Measurements from ENCODE around the gene ZNF575.

ZNF575 gene

DNA sequence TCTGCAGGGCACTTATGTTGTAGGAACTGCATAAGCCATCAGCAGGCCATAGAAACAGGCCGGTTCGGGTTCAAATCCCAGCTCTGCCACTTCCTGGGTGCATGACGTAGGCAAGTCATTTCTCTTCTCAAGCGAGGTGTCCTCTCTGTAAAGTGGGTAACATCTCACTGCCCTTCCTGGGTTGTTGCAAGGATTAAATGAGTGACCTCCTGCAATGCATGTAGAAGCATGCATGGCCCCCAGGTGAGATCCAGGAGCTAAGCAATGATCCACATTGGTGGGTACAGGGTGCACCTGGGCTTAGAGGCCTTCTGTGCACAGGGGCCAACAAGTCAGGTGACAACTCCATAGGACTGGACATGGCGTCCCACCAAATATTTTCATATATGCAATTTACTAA, 42.2 kb upstream of the ZNF575 start:
- no peak for DNase-seq (ENCODE audit: extremely low read depth, low read depth)
- TF ChIP-seq, protein P1, sequence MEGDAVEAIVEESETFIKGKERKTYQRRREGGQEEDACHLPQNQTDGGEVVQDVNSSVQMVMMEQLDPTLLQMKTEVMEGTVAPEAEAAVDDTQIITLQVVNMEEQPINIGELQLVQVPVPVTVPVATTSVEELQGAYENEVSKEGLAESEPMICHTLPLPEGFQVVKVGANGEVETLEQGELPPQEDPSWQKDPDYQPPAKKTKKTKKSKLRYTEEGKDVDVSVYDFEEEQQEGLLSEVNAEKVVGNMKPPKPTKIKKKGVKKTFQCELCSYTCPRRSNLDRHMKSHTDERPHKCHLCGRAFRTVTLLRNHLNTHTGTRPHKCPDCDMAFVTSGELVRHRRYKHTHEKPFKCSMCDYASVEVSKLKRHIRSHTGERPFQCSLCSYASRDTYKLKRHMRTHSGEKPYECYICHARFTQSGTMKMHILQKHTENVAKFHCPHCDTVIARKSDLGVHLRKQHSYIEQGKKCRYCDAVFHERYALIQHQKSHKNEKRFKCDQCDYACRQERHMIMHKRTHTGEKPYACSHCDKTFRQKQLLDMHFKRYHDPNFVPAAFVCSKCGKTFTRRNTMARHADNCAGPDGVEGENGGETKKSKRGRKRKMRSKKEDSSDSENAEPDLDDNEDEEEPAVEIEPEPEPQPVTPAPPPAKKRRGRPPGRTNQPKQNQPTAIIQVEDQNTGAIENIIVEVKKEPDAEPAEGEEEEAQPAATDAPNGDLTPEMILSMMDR (IDR thresholded peaks at IDR 0.05; ENCODE audit: low read depth, low read length), result no peak

DNA sequence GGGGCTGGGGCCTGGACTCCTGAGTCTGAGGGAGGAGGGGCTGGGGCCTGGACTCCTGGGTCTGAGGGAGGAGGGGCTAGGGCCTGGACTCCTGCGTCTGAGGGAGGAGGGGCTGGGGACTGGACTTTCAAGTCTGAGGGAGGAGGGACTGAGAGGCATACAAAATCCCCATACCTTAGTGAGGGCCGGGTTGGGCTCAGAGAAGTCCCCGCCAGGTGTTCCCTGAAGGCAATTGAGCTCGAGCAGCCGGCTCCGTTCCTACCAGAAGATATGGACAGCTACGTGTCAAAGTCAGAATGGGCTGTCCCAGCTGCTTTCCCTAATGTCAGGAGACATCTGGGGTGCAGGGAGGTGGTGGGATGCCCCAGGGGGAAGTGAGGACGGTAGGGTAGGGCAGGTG, 37.9 kb upstream of the ZNF575 start:
- no peak for DNase-seq (ENCODE audit: extremely low read depth, low read depth)
- TF ChIP-seq, protein P1 (IDR thresholded peaks at IDR 0.05; ENCODE audit: low read depth, low read length), result no peak

DNA sequence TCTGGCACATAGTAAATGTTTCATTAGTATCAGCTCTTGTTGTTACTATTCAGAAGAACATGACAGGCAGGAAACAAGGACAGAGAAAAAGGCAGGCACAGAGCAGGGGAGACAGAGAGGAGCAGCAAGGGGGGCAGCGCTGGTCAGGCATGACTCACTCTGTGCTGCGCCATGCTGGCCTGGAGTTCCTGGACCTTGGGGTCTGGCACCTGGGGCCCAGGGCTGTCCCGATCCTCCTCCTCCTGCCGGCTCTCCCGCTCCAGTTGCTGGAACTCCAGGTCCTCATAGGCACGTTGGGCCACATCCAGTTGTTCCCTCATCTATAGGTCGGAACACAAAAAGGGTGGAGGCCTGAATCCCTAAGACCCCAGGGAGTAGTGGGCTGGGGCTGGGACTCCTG, 36.0 kb upstream of the ZNF575 start:
- TF ChIP-seq, protein P1 (IDR thresholded peaks at IDR 0.05; ENCODE audit: low read depth, low read length), result no peak
- DNase-seq (ENCODE audit: extremely low read depth, low read depth), result no peak

DNA sequence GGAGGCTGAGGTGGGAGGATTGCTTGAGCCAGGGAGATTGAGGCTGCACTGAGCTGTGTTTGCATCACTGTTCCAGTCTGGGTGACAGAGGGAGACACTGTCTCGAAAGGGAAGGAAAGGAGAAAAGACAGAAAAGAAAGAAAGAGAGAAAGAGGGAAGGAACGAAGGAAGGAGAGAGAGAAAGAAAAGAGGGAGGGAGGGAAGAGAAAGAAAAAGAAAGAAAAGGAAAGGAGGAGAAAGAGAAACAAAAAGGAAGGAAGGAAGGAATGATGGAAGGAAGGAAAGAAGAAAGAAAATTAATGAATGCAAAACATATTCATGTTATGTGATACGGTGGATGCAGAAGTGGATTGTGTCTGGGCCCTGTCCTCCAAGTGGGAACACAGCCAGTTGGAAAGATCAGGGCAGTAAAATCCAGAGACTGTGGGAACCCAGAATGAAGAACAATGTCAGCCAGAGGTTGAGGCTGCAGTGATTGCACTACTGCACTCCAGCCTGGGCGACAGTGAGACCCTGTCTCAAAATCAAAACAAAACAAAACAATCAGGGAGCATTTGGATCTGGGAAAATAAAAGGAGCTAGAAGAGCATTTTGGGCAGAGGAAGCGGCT, 34.6 kb upstream of the ZNF575 start:
- TF ChIP-seq, protein P1 (IDR thresholded peaks at IDR 0.05; ENCODE audit: low read depth, low read length), result no peak

DNA sequence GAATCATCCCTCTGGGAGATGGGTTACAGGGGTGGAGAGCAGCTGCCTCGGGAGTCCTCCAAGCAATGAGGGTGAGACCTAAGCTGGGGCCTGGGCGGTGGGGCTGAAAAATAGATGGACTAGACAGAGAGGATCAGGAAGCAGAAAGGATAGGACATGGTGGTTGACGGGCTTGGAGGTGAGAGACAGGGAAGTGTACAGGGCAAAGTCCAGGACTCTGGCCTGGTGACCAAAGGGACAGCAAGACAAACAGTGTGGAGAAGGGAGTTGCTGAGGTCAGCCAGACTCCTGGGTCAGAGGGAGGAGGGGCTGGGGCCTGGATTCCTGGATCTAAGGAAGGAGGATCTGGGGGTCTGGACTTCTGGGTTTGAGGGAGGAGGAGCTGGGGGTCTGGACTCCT, 33.9 kb upstream of the ZNF575 start:
- TF ChIP-seq, protein P1 (IDR thresholded peaks at IDR 0.05; ENCODE audit: low read depth, low read length), result no peak
- DNase-seq (ENCODE audit: extremely low read depth, low read depth), result no peak

More for the DNA sequence above, 34.6 kb upstream of the ZNF575 start:
- no peak for DNase-seq (ENCODE audit: extremely low read depth, low read depth)

DNA sequence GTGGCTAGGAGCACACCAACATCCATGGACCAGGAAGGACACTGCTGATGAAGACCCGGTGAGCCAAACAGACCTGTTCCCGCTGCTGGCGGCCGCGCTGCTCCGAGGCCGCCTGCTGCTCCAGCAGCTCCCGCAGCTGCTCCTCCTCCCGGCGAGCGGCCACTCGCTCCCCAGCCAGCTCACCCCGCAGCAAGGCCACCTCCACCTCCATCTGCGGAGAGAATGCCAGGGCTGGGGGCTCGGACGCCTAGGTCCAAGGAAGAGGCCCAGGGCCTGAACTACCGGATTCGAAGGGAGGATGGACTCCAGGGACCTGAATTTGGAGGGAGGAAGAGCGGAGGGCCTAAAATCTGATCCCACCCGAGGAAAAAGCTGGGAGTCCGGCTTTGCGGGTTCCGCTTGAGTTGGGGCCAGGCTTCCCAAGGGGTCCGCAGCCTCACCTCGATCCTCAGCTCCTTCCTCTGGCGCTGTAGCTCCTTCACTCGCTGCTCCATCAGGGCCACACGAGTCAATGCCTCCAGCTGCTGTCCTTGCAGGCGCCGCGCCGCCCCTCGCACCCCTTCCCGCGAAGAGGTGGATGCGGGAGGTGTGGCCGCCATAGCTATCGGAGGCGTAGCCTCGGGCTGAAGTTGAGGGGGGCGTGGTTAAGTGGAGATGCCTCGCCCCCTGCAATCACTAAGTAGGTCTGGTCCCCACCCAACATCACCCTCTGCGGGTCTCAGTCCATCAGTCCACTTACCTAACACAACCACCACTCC, 31.1 kb upstream of the ZNF575 start:
- TF ChIP-seq, protein P1 (IDR thresholded peaks at IDR 0.05; ENCODE audit: low read depth, low read length), result no peak
- no peak for DNase-seq (ENCODE audit: extremely low read depth, low read depth)

DNA sequence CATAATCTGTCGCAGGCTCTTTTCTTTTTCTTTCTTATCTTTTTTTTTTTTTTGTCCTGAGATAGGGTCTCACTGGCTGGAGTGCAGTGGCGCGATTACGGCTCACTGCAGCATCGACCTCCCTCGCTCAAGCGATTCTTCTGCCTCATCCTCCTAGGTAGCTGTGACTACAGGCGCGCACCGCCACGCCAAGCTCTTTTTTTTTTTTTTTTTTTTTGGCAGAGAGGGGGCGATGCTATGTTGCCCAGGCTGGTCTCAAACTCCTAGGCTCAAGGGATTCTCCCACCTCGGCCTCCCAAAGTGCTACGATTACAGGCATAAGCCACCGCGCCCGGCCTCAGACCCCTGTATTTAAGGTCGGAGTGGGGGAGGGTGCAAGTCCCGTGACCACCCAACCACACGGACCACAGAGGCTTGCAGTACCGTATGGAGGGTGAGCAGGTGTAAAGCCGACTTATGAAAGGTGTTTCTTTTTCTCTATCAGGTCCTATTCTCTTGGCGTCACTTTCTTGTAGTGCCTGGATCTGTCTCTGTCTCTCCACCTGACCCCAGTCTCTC, 30.5 kb upstream of the ZNF575 start:
- no peak for DNase-seq (ENCODE audit: extremely low read depth, low read depth)
- TF ChIP-seq, protein P1 (IDR thresholded peaks at IDR 0.05; ENCODE audit: low read depth, low read length), result no peak
